ENCODE results near the gene PPID. TPM values are rescaled to one million over a fixed set of nuclear protein-coding genes. Genes with fewer than 3 reads are reported as not detected.

PPID gene
- polyA plus RNA-seq, 1 donor from 2014 or later = 65.2 TPM

DNA sequence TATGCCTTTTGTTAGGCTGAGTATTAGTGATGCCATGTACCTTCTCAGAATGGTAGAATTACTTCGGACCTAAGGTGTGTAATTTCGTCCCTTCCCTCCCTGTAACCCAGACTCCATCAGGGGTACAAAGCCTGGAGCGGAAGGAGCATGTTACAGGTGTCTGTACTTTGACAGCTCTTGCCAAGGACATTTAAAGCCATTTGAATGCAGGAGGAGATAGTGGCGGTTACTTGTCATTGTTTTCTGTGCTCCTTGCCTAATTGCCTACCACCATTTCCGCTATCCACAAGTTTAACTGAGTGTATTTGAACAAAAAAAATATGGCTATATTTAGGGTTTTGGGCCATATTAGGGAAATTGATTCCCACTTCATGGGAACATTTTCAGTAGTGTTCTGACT, 47.5 kb upstream of the PPID start:
- no peaks in the 10 kb centered on the region for H3K9me3 ChIP-seq (ENCODE audit: low read length)
- H3K9me2 ChIP-seq (ENCODE audit: insufficient read depth, low read length) = no peaks in the 10 kb centered on the region
- no peaks in the 10 kb centered on the region for H3K27me3 ChIP-seq (ENCODE audit: insufficient read depth, low read depth, low read length)
- no peak overlapping the region for H2AFZ ChIP-seq (ENCODE audit: low read depth, low read length)
- TF ChIP-seq POLR2AphosphoS5 (IDR thresholded peaks at IDR 0.05) = no peak
- TF ChIP-seq, protein P1, sequence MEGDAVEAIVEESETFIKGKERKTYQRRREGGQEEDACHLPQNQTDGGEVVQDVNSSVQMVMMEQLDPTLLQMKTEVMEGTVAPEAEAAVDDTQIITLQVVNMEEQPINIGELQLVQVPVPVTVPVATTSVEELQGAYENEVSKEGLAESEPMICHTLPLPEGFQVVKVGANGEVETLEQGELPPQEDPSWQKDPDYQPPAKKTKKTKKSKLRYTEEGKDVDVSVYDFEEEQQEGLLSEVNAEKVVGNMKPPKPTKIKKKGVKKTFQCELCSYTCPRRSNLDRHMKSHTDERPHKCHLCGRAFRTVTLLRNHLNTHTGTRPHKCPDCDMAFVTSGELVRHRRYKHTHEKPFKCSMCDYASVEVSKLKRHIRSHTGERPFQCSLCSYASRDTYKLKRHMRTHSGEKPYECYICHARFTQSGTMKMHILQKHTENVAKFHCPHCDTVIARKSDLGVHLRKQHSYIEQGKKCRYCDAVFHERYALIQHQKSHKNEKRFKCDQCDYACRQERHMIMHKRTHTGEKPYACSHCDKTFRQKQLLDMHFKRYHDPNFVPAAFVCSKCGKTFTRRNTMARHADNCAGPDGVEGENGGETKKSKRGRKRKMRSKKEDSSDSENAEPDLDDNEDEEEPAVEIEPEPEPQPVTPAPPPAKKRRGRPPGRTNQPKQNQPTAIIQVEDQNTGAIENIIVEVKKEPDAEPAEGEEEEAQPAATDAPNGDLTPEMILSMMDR (IDR thresholded peaks at IDR 0.05; ENCODE audit: poor library complexity, severe bottlenecking) = no peak
- no peak for TF ChIP-seq SMC3 (conservative IDR thresholded peaks at IDR 0.05; ENCODE audit: poor library complexity)
- TF ChIP-seq, protein P2, sequence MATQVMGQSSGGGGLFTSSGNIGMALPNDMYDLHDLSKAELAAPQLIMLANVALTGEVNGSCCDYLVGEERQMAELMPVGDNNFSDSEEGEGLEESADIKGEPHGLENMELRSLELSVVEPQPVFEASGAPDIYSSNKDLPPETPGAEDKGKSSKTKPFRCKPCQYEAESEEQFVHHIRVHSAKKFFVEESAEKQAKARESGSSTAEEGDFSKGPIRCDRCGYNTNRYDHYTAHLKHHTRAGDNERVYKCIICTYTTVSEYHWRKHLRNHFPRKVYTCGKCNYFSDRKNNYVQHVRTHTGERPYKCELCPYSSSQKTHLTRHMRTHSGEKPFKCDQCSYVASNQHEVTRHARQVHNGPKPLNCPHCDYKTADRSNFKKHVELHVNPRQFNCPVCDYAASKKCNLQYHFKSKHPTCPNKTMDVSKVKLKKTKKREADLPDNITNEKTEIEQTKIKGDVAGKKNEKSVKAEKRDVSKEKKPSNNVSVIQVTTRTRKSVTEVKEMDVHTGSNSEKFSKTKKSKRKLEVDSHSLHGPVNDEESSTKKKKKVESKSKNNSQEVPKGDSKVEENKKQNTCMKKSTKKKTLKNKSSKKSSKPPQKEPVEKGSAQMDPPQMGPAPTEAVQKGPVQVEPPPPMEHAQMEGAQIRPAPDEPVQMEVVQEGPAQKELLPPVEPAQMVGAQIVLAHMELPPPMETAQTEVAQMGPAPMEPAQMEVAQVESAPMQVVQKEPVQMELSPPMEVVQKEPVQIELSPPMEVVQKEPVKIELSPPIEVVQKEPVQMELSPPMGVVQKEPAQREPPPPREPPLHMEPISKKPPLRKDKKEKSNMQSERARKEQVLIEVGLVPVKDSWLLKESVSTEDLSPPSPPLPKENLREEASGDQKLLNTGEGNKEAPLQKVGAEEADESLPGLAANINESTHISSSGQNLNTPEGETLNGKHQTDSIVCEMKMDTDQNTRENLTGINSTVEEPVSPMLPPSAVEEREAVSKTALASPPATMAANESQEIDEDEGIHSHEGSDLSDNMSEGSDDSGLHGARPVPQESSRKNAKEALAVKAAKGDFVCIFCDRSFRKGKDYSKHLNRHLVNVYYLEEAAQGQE (IDR thresholded peaks at IDR 0.05; ENCODE audit: borderline replicate concordance) = no peak
- no peak for TF ChIP-seq RAD21 (conservative IDR thresholded peaks at IDR 0.05)
- no peak for TF ChIP-seq EP300 (conservative IDR thresholded peaks at IDR 0.05; ENCODE audit: poor library complexity, severe bottlenecking)
- TF ChIP-seq TAF1 (IDR thresholded peaks at IDR 0.05; ENCODE audit: low read depth) = no peak
- TF ChIP-seq MXI1 (conservative IDR thresholded peaks at IDR 0.05; ENCODE audit: poor library complexity, severe bottlenecking) = no peak
- TF ChIP-seq EZH2 (IDR thresholded peaks at IDR 0.05; ENCODE audit: borderline replicate concordance, insufficient read depth, low read length, poor library complexity, severe bottlenecking) = no peak
- H3F3A ChIP-seq (ENCODE audit: insufficient read depth, low read length, poor library complexity, severe bottlenecking) = no peaks in the 10 kb centered on the region
- H3K27ac ChIP-seq (ENCODE audit: low read length) = no peak overlapping the region
- peaks cover 77% of the 10 kb centered on the region for H3K79me2 ChIP-seq (replicated peaks; ENCODE audit: insufficient read depth, low read length)
- no peaks in the 10 kb centered on the region for H3K36me3 ChIP-seq (ENCODE audit: insufficient read depth, low read length)
- peak overlapping the region; percentile 92 for H3K4me3 ChIP-seq (ENCODE audit: low read length)
- no peaks in the 10 kb centered on the region for H4K20me1 ChIP-seq (ENCODE audit: insufficient read depth)
- H3K4me2 ChIP-seq (ENCODE audit: low read length) = peak overlapping the region; percentile 85
- H3K9ac ChIP-seq (ENCODE audit: low read length) = no peak overlapping the region

DNA sequence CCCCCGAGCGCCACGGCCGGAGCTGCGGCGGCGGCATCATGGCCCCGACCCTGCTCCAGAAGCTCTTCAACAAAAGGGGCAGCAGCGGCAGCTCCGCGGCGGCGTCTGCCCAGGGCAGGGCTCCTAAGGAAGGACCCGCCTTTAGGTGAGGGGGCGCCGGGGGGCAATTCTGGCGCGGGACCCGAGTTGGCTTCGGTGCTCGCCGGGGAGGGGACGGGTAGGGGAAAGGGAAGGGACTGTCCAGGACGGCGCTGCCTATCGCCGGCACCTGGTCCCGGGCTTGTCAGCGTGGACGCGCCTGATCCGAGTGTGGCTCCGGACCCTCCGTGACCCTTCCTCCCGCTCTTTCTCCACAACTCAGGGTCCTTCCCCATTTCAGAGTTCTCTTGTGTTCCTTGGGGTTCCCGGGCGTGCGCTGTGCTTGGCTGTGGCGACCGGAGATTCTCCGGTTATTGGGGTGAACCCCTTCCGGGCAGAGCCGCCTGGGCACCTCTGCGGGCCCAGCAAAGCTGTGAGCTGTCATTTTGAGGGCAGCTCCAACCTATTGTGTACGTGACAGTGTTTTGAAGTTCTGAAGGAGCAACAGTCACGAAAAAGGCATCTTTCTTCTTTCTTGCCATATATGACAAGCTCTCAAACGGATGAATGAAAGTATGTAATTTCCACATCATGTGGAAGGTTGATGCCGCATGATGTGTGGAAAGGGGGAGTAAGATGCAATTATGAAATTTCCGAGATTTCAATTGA, 46.2 kb upstream of the PPID start:
- no peaks in the 10 kb centered on the region for H3K36me3 ChIP-seq (ENCODE audit: insufficient read depth, low read length)
- H3F3A ChIP-seq (ENCODE audit: insufficient read depth, low read length, poor library complexity, severe bottlenecking) = no peaks in the 10 kb centered on the region
- H3K79me2 ChIP-seq (replicated peaks; ENCODE audit: insufficient read depth, low read length) = peaks cover 65% of the 10 kb centered on the region
- H3K27ac ChIP-seq (ENCODE audit: low read length) = peak overlapping the region; percentile 89
- peak overlapping the region; percentile 85 for H3K4me2 ChIP-seq (ENCODE audit: low read length)
- no peaks in the 10 kb centered on the region for H3K9me2 ChIP-seq (ENCODE audit: insufficient read depth, low read length)
- peak overlapping the region; percentile 29 for H2AFZ ChIP-seq (ENCODE audit: low read depth, low read length)
- H3K9ac ChIP-seq (ENCODE audit: low read length) = peak overlapping the region; percentile 92
- no peaks in the 10 kb centered on the region for H3K9me3 ChIP-seq (ENCODE audit: low read length)
- H3K27me3 ChIP-seq (ENCODE audit: insufficient read depth, low read depth, low read length) = no peaks in the 10 kb centered on the region
- TF ChIP-seq, protein P2 (IDR thresholded peaks at IDR 0.05; ENCODE audit: borderline replicate concordance) = no peak
- TF ChIP-seq SMC3 (conservative IDR thresholded peaks at IDR 0.05; ENCODE audit: poor library complexity) (no peak), EZH2 (IDR thresholded peaks at IDR 0.05; ENCODE audit: borderline replicate concordance, insufficient read depth, low read length, poor library complexity, severe bottlenecking) (no peak), POLR2AphosphoS5 (IDR thresholded peaks at IDR 0.05) (peak; percentile 59), EP300 (conservative IDR thresholded peaks at IDR 0.05; ENCODE audit: poor library complexity, severe bottlenecking) (peak; percentile 68), TAF1 (IDR thresholded peaks at IDR 0.05; ENCODE audit: low read depth) (peak; percentile 10), RAD21 (conservative IDR thresholded peaks at IDR 0.05) (peak; percentile 25), MXI1 (conservative IDR thresholded peaks at IDR 0.05; ENCODE audit: poor library complexity, severe bottlenecking) (peak; percentile 49)
- TF ChIP-seq, protein P1 (IDR thresholded peaks at IDR 0.05; ENCODE audit: poor library complexity, severe bottlenecking) = no peak
- H3K4me3 ChIP-seq (ENCODE audit: low read length) = peak overlapping the region; percentile 92
- H4K20me1 ChIP-seq (ENCODE audit: insufficient read depth) = no peaks in the 10 kb centered on the region

All from neural cell (in vitro differentiated cells).